ENCODE measurements around the gene CSHL1. TPM values are rescaled to one million over a fixed set of nuclear protein-coding genes. Genes with fewer than 3 reads are reported as not detected.
"Not testable (repeated sequence)": the region's sequence is repeated elsewhere in the genome, so short reads cannot be mapped to it uniquely, and the experiment has no call there.

Gene CSHL1
- total RNA-seq, 2 donors from 2014 or later: not detected

DNA sequence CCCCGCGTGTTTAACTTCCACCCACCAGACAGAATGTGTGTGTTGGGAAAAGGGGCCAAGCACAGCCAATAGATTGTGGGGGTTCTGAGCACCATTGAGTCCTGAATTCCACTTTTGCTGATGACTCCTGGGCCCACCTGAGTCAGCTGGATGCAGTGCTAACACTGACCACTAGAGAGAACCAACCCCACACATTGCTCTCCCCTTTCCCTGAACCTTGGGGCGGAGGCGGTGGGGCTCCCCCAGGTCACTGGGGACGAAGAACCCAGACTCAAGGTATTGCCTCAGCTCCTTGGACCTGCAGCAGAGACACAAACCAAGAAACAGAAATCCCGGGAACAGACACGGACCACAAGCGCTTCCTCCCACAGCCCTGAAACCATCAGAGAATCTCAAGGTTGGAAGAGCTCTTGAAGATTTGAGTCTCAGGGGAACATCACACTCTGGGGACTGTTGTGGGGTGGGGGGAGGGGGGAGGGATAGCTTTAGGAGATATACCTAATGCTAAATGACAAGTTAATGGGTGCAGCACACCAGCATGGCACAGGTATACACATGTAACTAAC is 36.9 kb downstream of the CSHL1 start:
- not testable (repeated sequence) for H3K36me3 Mint-ChIP-seq (ENCODE audit: low read depth); H3K27me3 ChIP-seq (ENCODE audit: control insufficient read depth, insufficient read depth, low read length, poor library complexity, severe bottlenecking); H3K4me3 Mint-ChIP-seq; H3K9me3 Mint-ChIP-seq; H3K4me3 ChIP-seq (ENCODE audit: low read length); H3K27ac ChIP-seq (ENCODE audit: low read depth, low read length); H3K27ac Mint-ChIP-seq; H3K36me3 ChIP-seq (ENCODE audit: control insufficient read depth, insufficient read depth, low read length); H3K4me1 Mint-ChIP-seq; H3K9ac ChIP-seq (ENCODE audit: extremely low read depth, low read length, poor library complexity, severe bottlenecking); H3K9me3 ChIP-seq (ENCODE audit: control insufficient read depth, low read length); H3K4me1 ChIP-seq (ENCODE audit: control insufficient read depth, insufficient read depth, low read length)
- peak; percentile 62 for DNase-seq
- WGBS, 2 experiments (ENCODE audit: insufficient coverage in 1 of 2, insufficient read length in 1 of 2): 84% methylated on average over 6 of the region's 8 CpGs; no CpG with 5 or more reads in 1 of the 2 experiments
- TF ChIP-seq CTCF (conservative IDR thresholded peaks at IDR 0.05): peak; percentile 39
- peaks cover 12% of the 10 kb centered on the region for H3K27me3 Mint-ChIP-seq (ENCODE audit: insufficient read depth)

GRCh38 chr17:63873577-63873976 is 37.5 kb downstream of the CSHL1 start, which contains the start of gene CSH2:
Gene CSH2, minus strand, starts transcription at chr17:63873677. Its CDS starts 63 bp downstream, at chr17:63873614.
- H3K9me3 Mint-ChIP-seq; DNase-seq; H3K9me3 ChIP-seq (ENCODE audit: control insufficient read depth, low read length); H3K4me3 Mint-ChIP-seq; H3K4me1 Mint-ChIP-seq; H3K27ac ChIP-seq (ENCODE audit: low read depth, low read length); H3K9ac ChIP-seq (ENCODE audit: extremely low read depth, low read length, poor library complexity, severe bottlenecking); H3K4me3 ChIP-seq (ENCODE audit: low read length); H3K4me1 ChIP-seq (ENCODE audit: control insufficient read depth, insufficient read depth, low read length); H3K27me3 ChIP-seq (ENCODE audit: control insufficient read depth, insufficient read depth, low read length, poor library complexity, severe bottlenecking); H3K27ac Mint-ChIP-seq; H3K36me3 ChIP-seq (ENCODE audit: control insufficient read depth, insufficient read depth, low read length); H3K36me3 Mint-ChIP-seq (ENCODE audit: low read depth): not testable (repeated sequence)
- peaks cover 11% of the 10 kb centered on the region for H3K27me3 Mint-ChIP-seq (ENCODE audit: insufficient read depth)
- 95% methylated on average over 3 of the region's 7 CpGs; no CpG with 5 or more reads in 1 of the 2 experiments for WGBS, 2 experiments (ENCODE audit: insufficient coverage in 1 of 2, insufficient read length in 1 of 2)

- WGBS, 2 experiments (ENCODE audit: insufficient coverage in 1 of 2, insufficient read length in 1 of 2): 95 to 98% methylated on average over 4 to 9 of the region's 15 CpGs
- H3K9ac ChIP-seq (ENCODE audit: extremely low read depth, low read length, poor library complexity, severe bottlenecking); H3K4me1 ChIP-seq (ENCODE audit: control insufficient read depth, insufficient read depth, low read length); H3K4me1 Mint-ChIP-seq; H3K4me3 Mint-ChIP-seq; H3K36me3 Mint-ChIP-seq (ENCODE audit: low read depth); H3K9me3 ChIP-seq (ENCODE audit: control insufficient read depth, low read length); H3K27ac Mint-ChIP-seq; DNase-seq; H3K27me3 ChIP-seq (ENCODE audit: control insufficient read depth, insufficient read depth, low read length, poor library complexity, severe bottlenecking); H3K36me3 ChIP-seq (ENCODE audit: control insufficient read depth, insufficient read depth, low read length); H3K9me3 Mint-ChIP-seq; H3K27me3 Mint-ChIP-seq (ENCODE audit: insufficient read depth); H3K27ac ChIP-seq (ENCODE audit: low read depth, low read length); H3K4me3 ChIP-seq (ENCODE audit: low read length): not testable (repeated sequence)
These were observed 39.3 kb downstream of the CSHL1 start for GRCh38 chr17:63871646-63872365.

DNA sequence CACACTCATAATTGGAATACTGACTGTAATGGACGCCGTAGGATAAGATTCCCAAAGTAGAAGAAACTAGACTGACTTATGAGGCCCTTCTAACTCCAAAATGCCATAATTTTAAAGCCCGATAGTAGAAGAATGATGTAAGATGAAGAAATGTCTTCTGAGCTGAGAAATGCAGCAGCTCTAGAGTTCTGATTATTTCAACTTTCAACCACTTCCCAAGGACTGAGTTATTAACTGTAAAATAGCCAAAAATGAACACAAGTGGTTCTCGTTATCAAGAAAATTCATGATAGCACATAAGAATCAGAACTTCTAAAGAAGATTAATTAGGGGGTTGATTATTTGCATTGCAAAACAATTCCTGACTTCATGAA is 40.8 kb downstream of the CSHL1 start:
- not testable (repeated sequence) for H3K36me3 Mint-ChIP-seq (ENCODE audit: low read depth); H3K9me3 ChIP-seq (ENCODE audit: control insufficient read depth, low read length); H3K9ac ChIP-seq (ENCODE audit: extremely low read depth, low read length, poor library complexity, severe bottlenecking); H3K27ac ChIP-seq (ENCODE audit: low read depth, low read length); H3K36me3 ChIP-seq (ENCODE audit: control insufficient read depth, insufficient read depth, low read length); H3K4me3 ChIP-seq (ENCODE audit: low read length); DNase-seq; H3K27me3 ChIP-seq (ENCODE audit: control insufficient read depth, insufficient read depth, low read length, poor library complexity, severe bottlenecking); H3K9me3 Mint-ChIP-seq; H3K4me1 ChIP-seq (ENCODE audit: control insufficient read depth, insufficient read depth, low read length); H3K4me1 Mint-ChIP-seq; H3K27ac Mint-ChIP-seq; H3K4me3 Mint-ChIP-seq; H3K27me3 Mint-ChIP-seq (ENCODE audit: insufficient read depth)
- WGBS, 2 experiments (ENCODE audit: insufficient coverage in 1 of 2, insufficient read length in 1 of 2): 95 to 100% methylated on average over 4 of the region's 4 CpGs

Data from endodermal cell (in vitro differentiated cells).